ENCODE data around the gene TAMALIN.

- TF ChIP-seq EZH2 (IDR thresholded peaks at IDR 0.05; ENCODE audit: borderline replicate concordance) (no peak), CTCF (IDR thresholded peaks at IDR 0.05; ENCODE audit: poor library complexity) (no peak)
Measured at GRCh38 chr12:52035190-52035589, 28.4 kb downstream of the TAMALIN start.
